D341Med (cell line): Measurements from ENCODE around the gene PAFAH1B1.
A peak's percentile ranks its signal among the peaks of the same experiment; 100 is the strongest.
"Not testable (repeated sequence)": the region's sequence is repeated elsewhere in the genome, so short reads cannot be mapped to it uniquely, and the experiment has no call there.

Source experiments
- DNase-seq: peaks from one replicate; pipeline ENCODE4 v3.0.0; 2012; ENCODE audit warnings: low spot score

PAFAH1B1 gene

GRCh38 chr17:2635675-2636074 is 42.2 kb downstream of the PAFAH1B1 start:
- no peak for DNase-seq

GRCh38 chr17:2636169-2636930 is 42.9 kb downstream of the PAFAH1B1 start:
- DNase-seq, result no peak

DNA sequence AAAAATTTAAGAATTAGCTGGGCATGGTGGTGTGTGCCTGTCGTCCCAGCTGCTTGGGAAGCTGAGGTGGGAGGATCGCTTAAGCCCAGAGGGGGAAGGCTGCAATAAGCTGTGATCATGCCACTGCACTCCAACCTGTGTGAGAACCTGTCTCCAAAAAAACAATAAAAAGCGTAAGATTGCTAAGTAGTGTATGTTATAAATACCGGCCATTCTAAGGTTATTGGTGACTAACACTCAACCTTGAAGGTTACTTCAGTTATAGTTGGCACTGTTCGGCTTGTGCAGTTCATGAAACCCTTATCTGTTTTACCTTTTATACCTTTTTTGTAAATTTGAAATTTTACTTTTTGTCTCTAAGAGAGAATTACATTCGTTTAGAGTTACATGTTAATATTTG is 44.0 kb downstream of the PAFAH1B1 start:
- no peak for DNase-seq

GRCh38 chr17:2644971-2645370 is 51.5 kb downstream of the PAFAH1B1 start:
- DNase-seq, result no peak

- DNase-seq, result no peak
Measured at GRCh38 chr17:2647957-2648356, 54.5 kb downstream of the PAFAH1B1 start.

DNA sequence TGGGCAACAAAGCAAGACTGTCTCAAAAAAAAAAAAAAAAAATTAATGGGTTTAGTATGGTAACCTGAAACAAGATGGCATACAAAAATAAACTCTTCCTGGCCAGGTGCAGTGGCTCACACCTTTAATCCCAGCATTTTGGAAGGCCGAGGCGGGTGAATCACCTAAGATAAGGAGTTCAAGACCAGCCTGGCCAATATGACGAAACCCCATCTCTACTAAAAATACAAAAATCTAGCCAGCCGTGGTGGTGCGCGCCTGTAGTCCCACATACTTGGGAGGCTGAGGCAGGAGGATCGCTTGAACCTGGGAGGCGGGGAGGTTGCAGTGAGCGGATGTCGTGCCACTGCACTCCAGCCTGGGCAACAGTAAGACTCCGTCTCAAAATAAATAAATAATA is 55.7 kb downstream of the PAFAH1B1 start:
- no peak for DNase-seq

DNA sequence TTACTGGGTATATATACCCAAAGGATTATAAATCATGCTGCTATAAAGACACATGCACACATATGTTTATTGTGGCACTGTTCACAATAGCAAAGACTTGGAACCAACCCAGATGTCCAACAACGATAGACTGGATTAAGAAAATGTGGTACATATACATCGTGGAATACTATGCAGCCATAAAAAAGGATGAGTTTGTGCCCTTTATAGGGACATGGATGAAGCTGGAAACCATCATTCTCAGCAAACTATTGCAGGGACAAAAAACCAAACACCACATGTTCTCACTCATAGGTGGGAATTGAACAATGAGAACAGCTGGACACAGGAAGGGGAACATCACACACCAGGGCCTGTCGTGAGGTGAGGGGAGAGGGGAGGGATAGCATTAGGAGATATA is 59.5 kb downstream of the PAFAH1B1 start:
- DNase-seq, result not testable (repeated sequence)

DNA sequence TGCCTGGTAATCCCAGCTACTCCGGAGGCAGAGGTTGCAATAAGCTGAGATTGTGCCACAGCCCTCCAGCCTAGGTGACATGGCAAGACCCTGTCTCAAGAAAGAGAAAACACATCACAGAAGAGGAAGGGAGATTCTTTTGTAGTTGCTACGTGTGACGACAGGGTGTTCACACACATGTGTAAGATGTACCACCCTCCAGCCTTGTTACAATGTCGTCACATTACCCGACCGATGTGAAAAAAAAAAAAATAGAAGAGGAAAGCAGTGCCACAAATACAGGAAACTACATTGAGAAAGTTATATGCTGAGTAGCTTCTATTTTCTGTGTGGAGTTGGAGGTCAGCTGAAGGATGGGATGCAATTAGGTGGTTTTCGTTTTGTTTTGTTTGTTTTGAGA is 62.1 kb downstream of the PAFAH1B1 start:
- DNase-seq, result no peak

DNA sequence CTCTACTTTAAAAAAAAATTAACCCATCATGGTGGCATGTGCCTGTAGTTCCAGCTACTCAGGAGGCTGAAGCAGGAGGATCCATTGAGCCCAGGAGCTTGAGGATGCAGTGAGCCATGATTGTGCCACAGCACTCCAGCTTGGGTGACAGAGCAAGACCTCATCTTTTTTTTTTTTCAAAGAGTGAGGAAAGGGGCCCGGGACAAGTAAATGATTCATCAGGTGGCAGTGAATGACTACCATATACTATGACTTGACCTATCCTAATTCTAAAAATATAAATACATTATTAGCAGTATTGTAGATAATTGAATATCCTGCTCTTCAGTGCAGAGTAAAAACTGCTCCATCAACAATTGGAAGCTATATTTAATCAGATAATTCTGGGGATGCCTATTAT is 62.8 kb downstream of the PAFAH1B1 start:
- DNase-seq, result no peak

GRCh38 chr17:2659337-2659736 is 65.9 kb downstream of the PAFAH1B1 start:
- DNase-seq, result not testable (repeated sequence)

DNA sequence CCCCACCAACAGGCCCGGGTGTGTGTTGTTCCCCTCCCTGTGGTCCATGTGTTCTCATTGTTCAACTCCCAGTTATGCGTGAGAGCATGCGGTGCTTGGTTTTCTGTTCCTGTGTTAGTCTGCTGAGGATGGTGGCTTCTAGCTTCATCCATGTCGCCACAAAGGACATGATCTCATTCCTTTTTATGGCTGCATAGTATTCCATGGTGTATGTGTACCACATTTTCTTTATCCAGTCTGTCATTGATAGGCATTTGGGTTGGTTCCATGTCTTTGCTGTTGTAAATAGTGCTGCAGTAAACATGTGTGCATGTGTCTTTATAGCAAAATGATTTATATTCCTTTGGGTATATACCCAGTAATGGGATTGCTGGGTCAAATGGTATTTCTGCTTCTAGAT is 67.0 kb downstream of the PAFAH1B1 start:
- DNase-seq, result not testable (repeated sequence)

GRCh38 chr17:2672026-2672425 is 78.6 kb downstream of the PAFAH1B1 start:
- DNase-seq, result no peak

DNA sequence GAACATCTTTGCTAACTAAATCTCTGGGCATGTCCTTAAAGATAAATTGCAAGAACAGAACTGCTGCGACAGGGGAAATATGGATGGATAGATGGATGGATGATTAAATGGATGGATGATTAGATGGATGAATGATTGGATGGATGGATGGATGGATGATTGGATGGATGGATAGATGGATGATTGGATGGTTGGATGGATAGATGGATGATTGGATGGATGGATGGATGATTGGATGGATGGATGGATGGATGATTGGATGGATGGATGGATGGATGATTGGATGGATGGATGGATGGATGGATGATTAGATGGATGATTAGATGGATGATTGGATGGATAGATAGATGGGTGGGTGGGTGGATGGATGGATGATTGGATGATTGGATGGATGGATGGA is 85.8 kb downstream of the PAFAH1B1 start:
- not testable (repeated sequence) for DNase-seq

DNA sequence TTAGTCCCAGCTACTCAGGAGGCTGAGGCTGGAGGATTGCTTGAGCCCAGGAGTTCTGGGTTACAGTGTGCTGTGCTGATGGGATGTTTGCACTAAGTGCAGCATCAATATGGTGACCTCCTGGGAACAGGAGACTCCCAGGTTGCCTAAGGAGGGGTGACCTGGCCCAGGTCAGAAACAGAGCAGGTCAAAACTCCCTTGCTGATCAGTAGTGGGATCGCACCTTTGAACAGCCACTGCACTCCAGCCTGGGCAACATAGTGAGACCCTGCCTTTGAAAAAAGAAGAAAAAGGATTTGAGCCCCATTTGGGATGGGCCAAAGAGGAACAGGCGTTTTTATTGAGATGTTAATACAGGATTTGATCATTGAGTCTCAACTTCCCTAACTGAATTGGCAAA is 87.5 kb downstream of the PAFAH1B1 start:
- DNase-seq, result no peak

DNA sequence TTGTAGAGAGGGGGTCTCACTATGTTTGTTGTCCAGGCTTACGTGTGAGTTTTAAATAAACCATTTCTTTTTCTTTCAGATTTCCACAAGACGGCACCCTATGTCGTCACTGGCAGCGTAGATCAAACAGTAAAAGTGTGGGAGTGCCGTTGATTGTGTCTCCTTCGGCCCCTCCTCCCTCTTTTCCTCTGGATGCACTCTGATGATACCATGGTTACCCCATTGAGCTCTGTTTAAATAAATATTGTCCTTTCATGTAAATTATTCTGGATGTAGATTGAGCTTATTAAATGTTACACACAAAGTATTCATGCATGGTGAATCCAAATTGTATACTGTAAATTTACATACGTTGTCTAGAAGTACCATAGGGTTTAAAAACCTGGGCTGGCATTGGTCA is 88.2 kb downstream of the PAFAH1B1 start:
- no peak for DNase-seq

DNA sequence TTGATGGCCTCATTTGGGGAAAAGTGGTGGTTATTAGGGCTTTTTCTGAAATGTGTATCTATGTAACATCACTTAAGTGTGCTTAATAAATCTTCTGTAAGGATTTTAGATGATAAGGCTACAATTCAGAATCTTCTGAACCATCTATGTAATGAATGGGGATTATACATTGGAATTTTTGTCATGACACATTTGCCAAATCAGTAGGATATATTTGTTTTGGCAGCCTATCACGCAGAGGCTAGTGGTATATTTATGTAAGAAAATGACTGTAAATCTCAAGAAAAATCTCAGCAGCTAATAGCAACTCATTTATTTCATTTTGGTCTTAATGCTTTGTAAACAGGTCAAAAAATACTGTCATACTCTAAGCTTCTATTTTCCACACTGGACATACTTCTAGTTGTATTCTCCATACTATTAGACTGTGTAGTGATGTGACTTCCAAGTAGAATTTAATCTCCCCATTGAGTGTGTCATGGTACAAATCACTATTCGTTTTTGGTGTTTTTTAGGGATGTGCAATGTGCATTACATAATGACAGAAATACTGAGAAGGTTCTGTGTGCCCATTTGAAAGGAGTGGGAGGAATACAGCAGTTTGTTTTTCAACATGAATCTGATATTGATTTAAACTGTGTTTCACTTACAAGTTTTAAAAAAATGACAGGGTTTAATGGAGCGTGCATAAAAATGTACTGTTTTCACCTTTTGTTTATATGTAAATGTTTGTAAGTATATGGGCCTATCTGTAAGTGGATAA is 88.9 kb downstream of the PAFAH1B1 start:
- DNase-seq, result no peak

DNA sequence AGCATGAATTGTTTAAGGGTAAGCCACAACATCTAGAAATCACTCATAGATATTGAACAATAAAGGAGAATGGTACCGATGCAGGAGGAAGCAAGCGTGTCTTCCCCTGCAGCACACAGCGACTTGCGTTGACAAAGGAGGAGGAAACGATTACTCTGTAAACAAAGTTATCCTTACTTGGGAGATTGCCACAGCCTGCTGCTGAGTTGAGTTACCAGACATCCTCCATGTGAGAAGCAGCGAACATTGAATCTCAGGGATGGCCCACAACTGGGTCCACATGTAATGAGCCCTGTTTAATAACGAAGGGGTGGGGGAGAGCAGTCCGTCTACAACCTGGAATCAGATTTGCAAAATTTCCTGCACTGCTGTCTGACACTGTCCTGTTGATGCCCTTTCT is 90.5 kb downstream of the PAFAH1B1 start:
- DNase-seq, result no peak

- no peak for DNase-seq
Measured at GRCh38 chr17:2684549-2684948, 91.1 kb downstream of the PAFAH1B1 start.

DNA sequence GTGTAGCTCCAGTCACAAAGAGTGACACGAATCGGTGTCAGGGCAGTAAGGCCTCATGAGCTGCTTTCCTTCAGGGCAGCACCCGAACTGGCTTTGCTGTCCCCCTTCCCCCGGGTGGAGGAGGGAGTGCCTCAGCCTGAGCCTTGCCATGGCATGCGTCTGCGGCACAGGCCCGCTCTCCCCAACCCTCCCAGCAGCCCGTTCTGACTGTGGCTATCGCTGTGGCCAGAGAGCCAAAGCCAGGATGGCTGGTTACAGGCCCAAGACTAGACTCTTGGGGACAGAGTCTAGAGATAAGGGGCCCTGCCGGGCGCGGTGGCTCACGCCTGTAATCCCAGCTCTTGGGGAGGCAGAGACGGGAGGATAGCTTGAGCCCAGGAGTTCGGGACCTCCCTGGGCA is 92.2 kb downstream of the PAFAH1B1 start:
- peak; percentile 18 for DNase-seq

DNA sequence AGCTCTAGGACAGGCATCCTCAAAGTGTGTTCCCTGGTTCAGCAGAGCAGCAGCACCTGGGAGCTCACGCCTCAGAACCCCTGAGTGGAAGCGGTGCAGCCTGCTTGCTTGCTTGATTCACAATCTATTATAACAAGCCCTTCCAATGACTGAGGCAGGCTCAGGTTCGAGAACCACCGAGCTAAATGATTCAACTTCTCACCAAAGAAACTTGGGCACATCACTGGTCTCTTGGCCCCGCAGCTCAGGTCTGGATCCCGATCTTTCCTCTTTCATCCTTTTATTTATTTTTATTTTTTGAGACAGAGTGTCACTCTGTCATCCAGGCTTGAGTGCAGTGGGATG is 93.6 kb downstream of the PAFAH1B1 start:
- no peak for DNase-seq

- DNase-seq, result peak; percentile 30
Measured at GRCh38 chr17:2688351-2689342, 95.2 kb downstream of the PAFAH1B1 start.

- peak; percentile 27 for DNase-seq
Measured at GRCh38 chr17:2689411-2690164, 96.1 kb downstream of the PAFAH1B1 start.
